GM23248 (cell line): Measurements from ENCODE around the gene UBN1. TPM values are rescaled to one million over a fixed set of nuclear protein-coding genes. Genes with fewer than 3 reads are reported as not detected.
"Not testable (repeated sequence)": the region's sequence is repeated elsewhere in the genome, so short reads cannot be mapped to it uniquely, and the experiment has no call there.

Experiments
- DNase-seq: peaks from one replicate; pipeline ENCODE4 v3.0.0-alpha.2; 2015
- H2AFZ ChIP-seq: fragments of 200-600 bp; sonication (generic); 2 replicates; pipeline ENCODE4 v1.6.1; 2016; ENCODE audit warnings: antibody characterized with exemption
- H3F3A ChIP-seq: fragments of 200-600 bp; sonication (generic); 2 replicates; pipeline ENCODE4 v1.6.1; 2016; ENCODE audit warnings: mild to moderate bottlenecking, antibody characterized with exemption, mixed run types; ENCODE audit not compliant: insufficient read depth
- H3K27ac ChIP-seq: fragments of 200-600 bp; sonication (generic); 2 replicates; pipeline ENCODE4 v1.5.1; 2016; ENCODE audit warnings: mild to moderate bottlenecking
- H3K27me3 ChIP-seq: fragments of 200-600 bp; sonication (generic); replicated peaks from 2 replicates; pipeline ENCODE4 v1.6.1; 2016; ENCODE audit warnings: mild to moderate bottlenecking; ENCODE audit not compliant: insufficient read depth
- H3K36me3 ChIP-seq: fragments of 200-600 bp; sonication (generic); 2 replicates; pipeline ENCODE4 v1.6.1; 2016; ENCODE audit warnings: low read depth, mild to moderate bottlenecking
- H3K4me1 ChIP-seq: fragments of 200-600 bp; sonication (generic); 2 replicates; pipeline ENCODE4 v1.6.1; 2016; ENCODE audit warnings: mild to moderate bottlenecking; ENCODE audit not compliant: insufficient read depth
- H3K4me2 ChIP-seq: fragments of 200-600 bp; sonication (generic); one replicate; pipeline ENCODE4 v1.6.1; 2016; ENCODE audit warnings: mild to moderate bottlenecking; ENCODE audit not compliant: unreplicated experiment
- H3K4me3 ChIP-seq: fragments of 200-600 bp; sonication (generic); 2 replicates; pipeline ENCODE4 v1.5.1; 2016; ENCODE audit warnings: mild to moderate bottlenecking
- H3K79me2 ChIP-seq: fragments of 200-600 bp; sonication (generic); 2 replicates; pipeline ENCODE4 v1.6.1; 2016; ENCODE audit warnings: mild to moderate bottlenecking; ENCODE audit not compliant: insufficient read depth
- H3K9ac ChIP-seq: fragments of 200-600 bp; sonication (generic); 2 replicates; pipeline ENCODE4 v1.6.1; 2016; ENCODE audit warnings: mild to moderate bottlenecking
- H3K9me2 ChIP-seq: fragments of 200-600 bp; sonication (generic); 2 replicates; pipeline ENCODE4 v1.6.1; 2016; ENCODE audit warnings: mixed run types, mild to moderate bottlenecking, moderate library complexity; ENCODE audit not compliant: insufficient read depth
- H3K9me3 ChIP-seq: fragments of 200-600 bp; sonication (generic); one replicate; pipeline ENCODE4 v1.6.1; 2017; ENCODE audit warnings: low read depth
- H4K20me1 ChIP-seq: fragments of 200-600 bp; sonication (generic); 2 replicates; pipeline ENCODE4 v1.6.0; 2016; ENCODE audit not compliant: insufficient read depth
- EZH2 ChIP-seq: fragments of 200-600 bp; sonication (generic); IDR thresholded peaks from 2 replicates; pipeline ENCODE4 v1.6.1; 2018; ENCODE audit warnings: antibody characterized with exemption, mild to moderate bottlenecking; ENCODE audit not compliant: insufficient read depth, poor library complexity, severe bottlenecking
- EZH2phosphoT487 ChIP-seq: fragments of 200-600 bp; sonication (generic); IDR thresholded peaks from 2 replicates; pipeline ENCODE4 v1.6.1; 2018; ENCODE audit warnings: antibody characterized with exemption, moderate library complexity, mild to moderate bottlenecking, low read depth; ENCODE audit not compliant: insufficient read depth
- WGBS, 2 experiments: methylation state at CpG; one replicate each; pipeline ENCODE4 v1.1.6; 2015 to 2017; ENCODE audit warnings: low lambda C conversion rate in 2 of 2, low coverage in 1 of 2; ENCODE audit errors: missing lambda C conversion rate in 2 of 2; 5-methylcytosine and 5-hydroxymethylcytosine counted together
- in situ Hi-C: fragments of 300-500 bp; cut with MboI; formaldehyde crosslinking; loops from 2 replicates; pipeline ENCODE4 v1.15.0; 2020
- polyA plus RNA-seq: library from polyadenylated mRNA; unstranded; fragments of >200 nt; fragmentation: Nextera tagmentation; extraction: Ambion mirVana; gene quantifications from 2 replicates; pipeline ENCODE4 v1.2.1, GENCODE V29; 2016
- total RNA-seq: library from RNA; depleted of rRNA; stranded (reverse); fragments of >200 nt; shearing (Covaris generic); gene quantifications from 2 replicates; pipeline ENCODE4 v1.2.3, GENCODE V29; 2014; rRNA removed

UBN1 gene
- total and polyA plus RNA-seq, 2 experiments from 2014 or later, result 9.9 to 16.4 TPM

GRCh38 chr16:4928227-4928626, 80.9 kb downstream of the UBN1 start:
- H3K4me2 ChIP-seq, result no peak overlapping the region
- no peaks in the 10 kb centered on the region for H3K4me1 ChIP-seq
- no peaks in the 10 kb centered on the region for H3K27me3 ChIP-seq
- 70 to 75% methylated on average over 6 of the region's 6 CpGs for WGBS, 2 experiments
- H3K4me3 ChIP-seq, result no peak overlapping the region
- DNase-seq, result no peak
- H3K9ac ChIP-seq, result no peak overlapping the region
- no peaks in the 10 kb centered on the region for H3K9me3 ChIP-seq
- H4K20me1 ChIP-seq, result no peaks in the 10 kb centered on the region
- in situ Hi-C loops, result no loop called here
- no peaks in the 10 kb centered on the region for H3K79me2 ChIP-seq
- H2AFZ ChIP-seq, result no peak overlapping the region
- no peaks in the 10 kb centered on the region for H3F3A ChIP-seq
- no peak overlapping the region for H3K27ac ChIP-seq
- H3K36me3 ChIP-seq, result no peaks in the 10 kb centered on the region
- H3K9me2 ChIP-seq, result no peaks in the 10 kb centered on the region
- no peak for TF ChIP-seq EZH2phosphoT487
- TF ChIP-seq EZH2, result no peak

GRCh38 chr16:4929619-4930018, 82.3 kb downstream of the UBN1 start:
- 79 to 81% methylated on average over 4 of the region's 4 CpGs for WGBS, 2 experiments
- H3K27ac ChIP-seq, H3K9me3 ChIP-seq, H3K27me3 ChIP-seq, H2AFZ ChIP-seq, H3K9ac ChIP-seq, H3K4me1 ChIP-seq, H3K79me2 ChIP-seq, H3K4me2 ChIP-seq, H3K36me3 ChIP-seq, H3K9me2 ChIP-seq, H3K4me3 ChIP-seq, in situ Hi-C loops, H3F3A ChIP-seq, H4K20me1 ChIP-seq, DNase-seq: not testable (repeated sequence)

GRCh38 chr16:4931381-4931780, 84.1 kb downstream of the UBN1 start:
- Histone ChIP-seq H3K4me1 (0 out of 2 replicates have a peak, but pooled peaks cover 9% of the 10 kb centered on the region), H2AFZ (no peak overlapping the region), H4K20me1 (no peaks in the 10 kb centered on the region), H3K36me3 (no peaks in the 10 kb centered on the region), H3K4me2 (no peak overlapping the region), H3K9ac (no peak overlapping the region), H3K9me3 (no peaks in the 10 kb centered on the region), H3F3A (no peaks in the 10 kb centered on the region), H3K27ac (no peak overlapping the region), H3K27me3 (no peaks in the 10 kb centered on the region; the same call in 1 of the 2 replicates), H3K79me2 (no peaks in the 10 kb centered on the region), H3K4me3 (no peak overlapping the region), H3K9me2 (no peaks in the 10 kb centered on the region)
- no peak for DNase-seq
- in situ Hi-C loops, result no loop called here
- 86 to 88% methylated on average over 11 of the region's 11 CpGs for WGBS, 2 experiments
- no peak for TF ChIP-seq EZH2phosphoT487
- no peak for TF ChIP-seq EZH2

Other genes with a start within 250 kb of the UBN1 start
- gene UBALD1, start 232.6 kb upstream of the UBN1 start, total RNA-seq, result 9.9 and 17.4 TPM in 2 replicates
- gene UBALD1, start 232.6 kb upstream of the UBN1 start, polyA plus RNA-seq, result 10.3 and 11.5 TPM in 2 replicates
- gene MGRN1, start 222.7 kb upstream of the UBN1 start, total RNA-seq, result 26.4 and 30.2 TPM in 2 replicates
- 13.1 and 14.0 TPM in 2 replicates for gene MGRN1, start 222.7 kb upstream of the UBN1 start, polyA plus RNA-seq
- gene NUDT16L1, start 153.9 kb upstream of the UBN1 start, total RNA-seq, result 34.8 and 43.6 TPM in 2 replicates
- 42.9 and 43.6 TPM in 2 replicates for gene NUDT16L1, start 153.9 kb upstream of the UBN1 start, polyA plus RNA-seq
- gene ANKS3, start 113.2 kb upstream of the UBN1 start, total RNA-seq, result 17.6 and 20.0 TPM in 2 replicates
- gene ANKS3, start 113.2 kb upstream of the UBN1 start, polyA plus RNA-seq, result 12.8 and 13.0 TPM in 2 replicates
- 0.25 and 0.86 TPM in 2 replicates for gene DNAAF8, start 112.9 kb upstream of the UBN1 start, total RNA-seq
- gene DNAAF8, start 112.9 kb upstream of the UBN1 start, polyA plus RNA-seq, result 1.7 and 2.3 TPM in 2 replicates
- 12.3 and 19.0 TPM in 2 replicates for gene ZNF500, start 80.3 kb upstream of the UBN1 start, total RNA-seq
- gene ZNF500, start 80.3 kb upstream of the UBN1 start, polyA plus RNA-seq, result 7.4 and 8.8 TPM in 2 replicates
- not detected in 2 replicates for gene SEPTIN12, start 59.1 kb upstream of the UBN1 start, total RNA-seq
- gene SEPTIN12, start 59.1 kb upstream of the UBN1 start, polyA plus RNA-seq, result not detected in 2 replicates
- not detected in 2 replicates for gene SMIM22, start 52.1 kb upstream of the UBN1 start, total RNA-seq
- not detected in 2 replicates for gene SMIM22, start 52.1 kb upstream of the UBN1 start, polyA plus RNA-seq
- 17.7 and 27.3 TPM in 2 replicates for gene ROGDI, start 44.8 kb upstream of the UBN1 start, total RNA-seq
- 21.4 and 25.2 TPM in 2 replicates for gene ROGDI, start 44.8 kb upstream of the UBN1 start, polyA plus RNA-seq
- 27.4 and 31.2 TPM in 2 replicates for gene GLYR1, start 193 bp upstream of the UBN1 start, total RNA-seq
- gene GLYR1, start 193 bp upstream of the UBN1 start, polyA plus RNA-seq, result 36.6 and 39.9 TPM in 2 replicates
- gene PPL, start 89.7 kb downstream of the UBN1 start, total RNA-seq, result 1.2 and 1.9 TPM in 2 replicates
- 0.94 and 1.7 TPM in 2 replicates for gene PPL, start 89.7 kb downstream of the UBN1 start, polyA plus RNA-seq
- not detected in 2 replicates for gene SEC14L5, start 110.8 kb downstream of the UBN1 start, total RNA-seq
- gene SEC14L5, start 110.8 kb downstream of the UBN1 start, polyA plus RNA-seq, result not detected in 2 replicates
- 33.4 and 61.0 TPM in 2 replicates for gene NAGPA, start 186.5 kb downstream of the UBN1 start, total RNA-seq
- gene NAGPA, start 186.5 kb downstream of the UBN1 start, polyA plus RNA-seq, result 16.2 and 16.3 TPM in 2 replicates
- gene C16orf89, start 218.5 kb downstream of the UBN1 start, total RNA-seq, result not detected in 2 replicates
- not detected in 2 replicates for gene C16orf89, start 218.5 kb downstream of the UBN1 start, polyA plus RNA-seq
- 34.1 and 36.5 TPM in 2 replicates for gene ALG1, start 224.4 kb downstream of the UBN1 start, total RNA-seq
- 45.4 and 48.0 TPM in 2 replicates for gene ALG1, start 224.4 kb downstream of the UBN1 start, polyA plus RNA-seq